C4-2B (cell line): ENCODE results near the gene BCL2L15.

Source experiments
- H3K27ac ChIP-seq: fragments of 450-650 bp; 2 replicates; pipeline ENCODE4 v1.5.1; 2017
- CTCF ChIP-seq: fragments of 450-650 bp; conservative IDR thresholded peaks from 2 replicates; pipeline ENCODE4 v1.5.1; 2017; ENCODE audit warnings: mild to moderate bottlenecking
- ZFX ChIP-seq: fragments of 450-650 bp; IDR thresholded peaks from 2 replicates; pipeline ENCODE4 v1.6.1; 2017

BCL2L15 gene

DNA sequence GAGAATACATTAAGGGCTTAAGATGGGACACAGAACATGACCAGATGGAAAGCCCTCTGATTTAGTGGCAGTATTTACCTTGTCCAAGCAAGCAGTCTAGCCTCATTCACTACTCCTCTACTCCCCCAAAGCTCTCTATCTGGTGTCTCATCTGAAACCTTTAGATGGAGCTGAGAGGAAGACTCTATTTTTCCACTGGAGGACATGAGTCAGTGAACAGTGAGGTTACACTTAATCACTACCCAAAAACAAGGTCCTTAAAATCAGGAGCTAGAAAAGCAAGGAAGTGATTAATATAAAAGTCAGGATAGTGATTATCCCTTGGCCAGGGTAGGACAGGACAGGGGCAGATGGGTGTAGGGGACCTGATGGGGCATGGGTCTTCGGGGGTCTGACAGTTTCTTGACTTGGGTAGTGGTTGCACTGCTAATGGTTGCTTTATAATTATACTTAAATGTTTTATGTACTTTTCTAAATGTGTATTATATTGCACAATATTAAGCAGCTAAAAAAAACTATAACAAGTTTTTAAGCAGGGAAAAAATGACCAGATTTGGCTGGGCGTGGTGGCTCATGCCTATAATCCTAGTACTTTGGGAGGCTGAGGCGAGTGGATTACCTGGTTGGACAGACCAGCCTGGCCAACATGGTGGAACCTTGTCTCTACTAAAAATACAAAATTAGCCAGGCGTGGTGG is 18.8 kb downstream of the BCL2L15 start:
- no peak overlapping the region for H3K27ac ChIP-seq
- no peak for TF ChIP-seq CTCF
- TF ChIP-seq ZFX, result no peak

DNA sequence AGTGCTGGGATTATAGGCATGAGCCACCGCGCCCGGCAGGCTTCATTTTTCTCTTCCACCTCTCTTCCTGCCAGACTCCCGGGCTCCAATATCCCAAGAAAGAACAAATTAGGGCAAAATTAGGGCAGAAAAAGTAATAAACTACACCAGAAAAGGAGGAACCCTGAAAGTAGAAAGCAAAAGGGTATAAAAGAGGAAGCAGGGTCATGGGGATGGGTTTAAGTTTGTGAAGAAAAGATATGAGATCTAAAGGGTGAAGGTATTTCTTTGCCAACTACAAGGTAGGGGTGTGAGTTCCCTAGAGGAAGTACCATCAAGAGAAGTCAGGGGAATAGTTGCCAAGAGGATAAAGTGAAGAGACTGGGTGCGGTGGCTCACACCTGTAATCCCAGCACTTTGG is 25.7 kb downstream of the BCL2L15 start:
- no peak for TF ChIP-seq CTCF
- no peak for TF ChIP-seq ZFX
- H3K27ac ChIP-seq, result no peak overlapping the region

GRCh38 chr1:113860891-113861290 is 26.5 kb downstream of the BCL2L15 start:
- TF ChIP-seq CTCF (no peak), ZFX (no peak)
- no peak overlapping the region for H3K27ac ChIP-seq

DNA sequence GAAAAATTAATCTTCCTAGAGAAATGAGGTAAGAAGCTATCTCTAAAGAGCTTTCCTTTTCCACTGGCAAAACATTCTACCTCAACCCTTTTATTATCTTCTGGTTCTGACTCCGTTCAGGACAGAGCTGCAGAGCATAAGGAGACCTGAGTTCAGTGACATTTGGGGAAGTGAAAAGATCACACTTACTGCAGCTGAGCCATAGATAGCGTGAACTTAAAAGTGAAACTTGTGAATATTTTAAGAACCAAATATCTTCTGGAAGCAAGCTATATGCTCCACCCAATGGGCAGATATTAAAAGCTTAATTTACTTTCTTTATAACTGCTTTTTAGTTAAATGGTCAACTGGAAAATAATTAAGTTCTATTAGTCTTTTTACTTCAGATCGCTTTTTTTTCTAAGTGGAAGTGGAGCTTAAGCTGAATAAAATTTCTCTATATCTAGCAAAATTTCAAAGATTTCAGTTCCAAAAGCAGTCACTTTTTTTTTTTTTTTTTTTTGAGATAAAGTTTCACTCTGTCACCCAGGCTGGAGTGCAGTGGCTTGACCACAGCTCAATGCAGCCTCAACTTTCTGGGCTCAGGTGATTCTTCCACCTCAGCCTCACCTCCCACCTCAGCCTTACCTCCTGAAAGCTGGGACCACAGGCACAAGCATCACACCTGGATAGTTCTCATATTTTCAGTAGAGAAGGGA is 27.8 kb downstream of the BCL2L15 start:
- no peak for TF ChIP-seq CTCF
- no peak for TF ChIP-seq ZFX
- no peak overlapping the region for H3K27ac ChIP-seq

DNA sequence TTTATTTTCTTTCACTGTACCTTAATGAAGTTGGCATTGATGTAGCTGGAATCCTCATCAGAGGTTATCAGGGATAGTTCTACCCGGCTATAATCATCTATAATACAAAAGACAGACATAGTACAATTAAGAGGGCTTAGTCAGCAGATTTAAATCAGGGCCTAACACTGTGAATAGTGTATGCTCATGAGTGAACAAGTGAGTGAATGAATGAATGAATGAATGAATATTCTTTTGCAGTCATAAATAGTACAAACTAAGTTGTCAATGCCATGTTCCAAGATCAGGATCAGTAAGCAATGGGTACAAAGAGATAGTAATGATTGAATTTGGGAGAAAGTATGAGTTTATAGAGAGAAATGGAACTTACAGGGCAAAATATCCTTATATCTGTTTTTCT is 28.4 kb downstream of the BCL2L15 start:
- TF ChIP-seq CTCF (no peak), ZFX (no peak)
- no peak overlapping the region for H3K27ac ChIP-seq

DNA sequence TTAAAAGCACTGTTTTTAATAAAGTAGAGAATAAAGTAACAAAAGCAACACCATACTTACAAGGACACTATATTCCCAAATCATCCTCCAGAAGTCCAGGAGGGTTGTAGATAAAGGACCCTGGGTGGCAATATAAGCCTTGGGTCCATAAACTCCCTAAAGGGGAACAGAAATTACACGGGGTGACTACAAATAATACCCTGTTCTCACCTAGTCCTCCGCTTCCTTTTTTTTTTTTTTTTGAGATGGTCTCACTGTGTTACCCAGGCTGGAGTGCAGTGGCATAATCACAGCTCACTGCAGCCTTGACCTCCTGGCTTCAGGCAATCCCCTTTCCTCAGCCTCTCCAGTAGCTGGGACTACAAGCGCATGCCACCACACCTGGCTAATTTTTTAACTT is 29.0 kb downstream of the BCL2L15 start:
- no peak overlapping the region for H3K27ac ChIP-seq
- TF ChIP-seq ZFX, result no peak
- no peak for TF ChIP-seq CTCF

DNA sequence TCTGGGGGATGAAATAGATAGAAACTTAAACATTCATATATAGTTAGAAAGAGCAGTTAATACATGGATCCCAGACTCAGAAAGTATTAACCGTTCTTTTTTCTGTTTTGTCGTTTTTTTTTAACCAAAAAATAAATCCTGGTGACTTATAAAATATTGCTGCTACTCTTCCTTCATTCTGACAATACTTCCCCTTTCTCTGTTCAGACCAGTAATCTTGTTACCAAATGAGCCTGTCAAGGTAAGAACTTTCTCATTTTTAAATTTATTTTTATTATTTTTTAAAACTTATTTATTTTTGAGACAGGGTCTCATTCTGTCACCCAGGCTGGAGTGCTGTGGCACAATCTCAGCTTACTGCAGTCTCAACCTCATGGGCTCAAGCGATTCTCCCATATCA is 29.6 kb downstream of the BCL2L15 start:
- TF ChIP-seq ZFX (no peak), CTCF (no peak)
- H3K27ac ChIP-seq, result no peak overlapping the region
